Dedifferentiated amniotic fluid mesenchymal stem cell (primary cell): Measurements from ENCODE around the gene TIGD2.

Experiments
- DNase-seq: peaks from one replicate; pipeline ENCODE4 v3.0.0-alpha.2; 2016; ENCODE audit errors: extremely low spot score

Gene TIGD2

DNA sequence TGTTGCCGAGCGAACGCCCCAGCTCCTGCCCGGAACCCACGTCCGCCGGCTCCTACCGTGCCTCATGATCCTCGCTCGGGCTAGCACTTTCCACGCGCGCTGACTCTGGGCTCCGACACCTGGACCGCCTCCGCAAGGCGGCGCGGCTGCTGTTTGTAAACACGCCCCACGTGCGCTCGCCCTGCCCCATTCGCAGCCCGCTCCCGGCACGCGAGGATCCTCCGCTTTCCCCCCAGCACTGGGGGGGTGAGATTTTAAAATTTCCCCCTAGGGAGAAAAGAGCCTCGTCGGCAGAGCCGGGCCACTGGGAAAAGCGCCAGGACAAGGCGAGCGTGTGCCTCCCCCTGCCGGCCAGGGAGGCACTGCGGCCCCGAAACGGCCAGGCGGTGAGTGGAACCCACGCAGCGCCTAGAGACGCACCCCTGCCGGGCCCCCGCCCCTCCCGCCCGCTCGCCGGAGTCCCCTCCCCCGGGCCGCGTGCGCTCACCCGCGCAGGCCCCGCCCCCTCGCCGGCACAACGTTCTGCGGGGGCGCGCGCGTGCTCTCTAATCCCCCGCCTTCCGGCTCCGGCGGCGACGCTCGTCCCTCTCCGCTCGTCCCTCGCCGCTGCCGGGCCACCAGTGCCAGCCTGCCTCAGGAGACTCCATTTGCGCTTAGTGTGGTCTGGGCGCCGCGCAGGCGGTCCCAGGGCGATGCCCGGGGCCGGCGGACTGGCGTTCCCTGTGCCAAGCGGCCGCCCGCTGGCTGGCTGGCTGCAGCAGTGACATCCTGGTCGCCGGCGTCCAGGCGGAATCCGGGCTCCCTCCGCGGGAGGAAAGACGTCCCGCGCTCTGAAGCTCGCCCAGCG lies at the start of gene TIGD2:
TSS of gene TIGD2 (plus strand) at position 548 of the 847 bp plus-strand sequence. CDS start 1,442 bp downstream, outside the sequence.
- peak; percentile 82 for DNase-seq

DNA sequence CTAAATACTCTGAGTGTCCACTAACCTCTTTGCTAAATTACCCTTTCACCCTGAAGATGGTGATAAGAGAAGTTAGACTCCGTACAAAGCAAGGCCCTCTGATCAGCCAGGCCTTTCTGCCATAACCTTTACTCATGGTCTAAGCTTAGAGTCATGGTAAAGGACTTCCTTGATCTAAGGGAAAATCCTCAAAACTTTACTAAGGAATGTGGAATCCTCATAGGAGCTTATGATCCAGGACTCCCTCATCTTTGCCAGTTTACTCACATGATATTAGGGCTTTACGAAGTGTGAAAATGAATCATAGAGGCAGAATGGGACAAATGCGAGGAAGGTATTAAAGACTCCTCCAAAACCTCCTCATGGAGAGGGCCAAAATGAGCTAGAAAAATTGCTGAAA lies 46.5 kb upstream of the TIGD2 start:
- peak; percentile 28 for DNase-seq

DNA sequence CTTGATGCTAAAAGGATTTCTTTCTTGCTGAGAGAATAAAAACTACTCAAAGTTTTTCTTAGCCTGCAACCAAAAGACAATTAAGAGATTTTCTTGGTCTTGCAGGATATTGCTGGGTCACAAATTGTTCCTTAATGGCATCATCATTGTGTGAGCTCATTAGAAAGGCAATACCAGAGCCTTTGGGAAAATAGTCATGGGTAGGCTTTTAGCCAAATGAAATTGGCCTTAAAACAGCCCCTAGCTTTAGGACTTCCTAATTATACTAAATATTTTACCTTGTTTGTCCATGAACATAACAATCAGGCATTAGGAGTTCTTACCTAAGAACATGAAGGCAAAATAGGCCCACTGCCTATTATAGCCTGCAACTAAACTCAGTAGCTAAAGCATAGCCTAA lies 43.9 kb upstream of the TIGD2 start:
- DNase-seq, result peak; percentile 53

DNA sequence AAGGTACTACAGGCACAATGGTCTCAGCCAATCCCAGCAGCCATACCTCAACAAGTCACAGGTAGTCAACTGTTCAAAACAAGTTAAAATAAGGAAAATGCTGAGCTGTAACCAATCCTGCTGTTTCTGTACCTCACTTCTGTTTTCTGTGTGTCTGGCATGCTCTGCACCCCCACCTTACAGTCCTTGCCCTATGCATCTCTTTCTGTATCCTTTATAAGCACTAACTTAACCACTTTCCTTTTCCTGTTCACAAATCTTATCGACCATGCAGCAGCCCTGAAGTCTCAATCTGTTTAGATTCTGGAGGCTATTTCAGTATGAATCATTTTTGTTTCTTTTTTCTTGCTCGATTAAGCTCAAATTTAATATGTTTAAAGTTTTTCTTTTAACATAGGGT lies 41.9 kb upstream of the TIGD2 start:
- DNase-seq, result no peak

DNA sequence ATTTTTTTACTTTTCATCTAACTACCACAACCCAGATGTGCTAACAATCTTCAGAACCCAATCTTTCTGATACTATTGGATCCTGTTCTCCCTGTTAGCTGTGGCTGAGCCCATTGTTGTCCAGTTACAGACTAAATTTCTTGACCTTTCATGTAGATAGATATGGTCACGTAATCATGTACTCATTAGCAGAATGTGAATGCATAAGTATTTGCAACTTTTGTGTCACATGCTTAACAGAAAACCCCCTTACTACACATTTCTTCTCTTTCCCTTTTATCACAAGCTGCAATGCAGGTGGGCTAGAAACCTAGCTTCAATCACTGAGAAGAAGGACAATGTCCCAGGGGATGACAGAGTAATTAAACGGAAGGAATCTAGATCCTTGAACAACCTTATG lies 41.3 kb upstream of the TIGD2 start:
- DNase-seq, result no peak

DNA sequence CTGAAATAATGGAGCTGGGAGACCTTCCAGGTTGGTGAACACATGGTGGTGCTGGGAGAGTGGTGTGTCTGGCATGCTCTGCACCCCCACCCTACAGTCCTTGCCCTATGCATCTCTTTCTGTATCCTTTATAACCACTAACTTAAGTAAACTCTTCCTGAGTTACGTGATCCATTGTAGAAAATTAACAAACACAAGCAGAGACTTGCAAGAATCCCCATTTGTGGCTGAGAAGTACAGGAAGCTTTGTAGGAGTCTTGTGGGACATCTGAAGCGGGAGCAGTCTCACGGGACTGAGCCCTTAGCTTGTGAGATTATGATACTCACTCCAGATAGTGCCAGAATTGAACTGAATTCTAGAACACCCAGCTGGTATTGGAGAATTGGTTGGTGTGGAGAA lies 40.0 kb upstream of the TIGD2 start:
- no peak for DNase-seq

DNA sequence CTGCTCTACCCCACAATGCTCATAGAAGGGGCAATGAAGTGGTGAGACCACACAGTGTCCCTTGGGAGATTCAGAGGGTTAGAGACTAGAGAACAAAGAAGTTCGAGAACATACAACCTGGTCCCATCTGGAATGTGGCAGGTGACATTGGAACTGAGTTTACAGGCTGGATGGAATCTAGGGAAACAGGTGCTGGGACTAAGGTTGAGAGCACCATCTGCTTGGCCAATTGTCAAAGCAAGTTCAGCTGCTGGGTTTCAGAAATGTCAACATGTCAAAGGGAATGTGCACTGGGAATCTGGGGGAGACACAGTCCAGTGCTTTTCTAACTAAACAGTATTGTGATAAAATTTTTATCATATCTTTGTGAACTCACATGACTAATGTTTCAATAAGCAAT lies 38.4 kb upstream of the TIGD2 start:
- DNase-seq, result no peak

DNA sequence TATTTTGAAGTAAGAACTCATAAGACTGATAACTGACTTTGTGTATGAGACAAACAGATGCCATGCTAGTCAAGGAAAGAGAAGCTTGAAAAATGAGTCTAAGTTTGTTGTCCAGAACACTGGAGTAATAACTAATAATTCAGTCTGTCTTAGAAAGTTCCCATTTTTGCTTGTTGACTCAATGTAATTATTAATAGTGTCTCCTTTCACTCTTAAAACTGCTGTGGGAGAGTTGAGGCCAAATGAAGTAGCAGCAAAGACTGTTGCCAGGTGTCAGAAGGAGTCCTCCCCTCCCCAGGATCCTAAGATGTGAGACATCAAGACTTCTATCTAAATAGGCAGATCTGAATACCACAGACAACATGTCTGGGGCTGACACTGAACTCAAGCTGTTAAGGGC lies 33.6 kb upstream of the TIGD2 start:
- DNase-seq, result no peak

DNA sequence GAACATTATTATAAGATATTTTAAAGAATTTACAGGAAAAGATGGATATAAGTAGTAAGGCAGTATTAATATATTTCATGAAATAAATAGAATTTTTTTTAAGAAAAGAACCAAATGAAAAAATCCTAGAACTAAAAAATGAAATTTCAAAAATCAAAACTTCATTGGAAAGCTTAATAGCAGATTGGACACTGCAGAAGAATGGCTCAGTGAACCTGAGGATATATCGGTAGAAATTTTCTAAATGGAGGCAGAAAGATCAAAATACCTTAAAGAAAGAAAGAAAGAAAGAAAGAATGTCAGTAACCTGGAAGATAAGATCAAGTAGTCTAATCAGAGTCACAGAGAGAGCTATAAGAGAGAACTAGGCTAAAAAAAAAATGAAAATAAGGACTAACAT lies 33.0 kb upstream of the TIGD2 start:
- DNase-seq, result no peak

DNA sequence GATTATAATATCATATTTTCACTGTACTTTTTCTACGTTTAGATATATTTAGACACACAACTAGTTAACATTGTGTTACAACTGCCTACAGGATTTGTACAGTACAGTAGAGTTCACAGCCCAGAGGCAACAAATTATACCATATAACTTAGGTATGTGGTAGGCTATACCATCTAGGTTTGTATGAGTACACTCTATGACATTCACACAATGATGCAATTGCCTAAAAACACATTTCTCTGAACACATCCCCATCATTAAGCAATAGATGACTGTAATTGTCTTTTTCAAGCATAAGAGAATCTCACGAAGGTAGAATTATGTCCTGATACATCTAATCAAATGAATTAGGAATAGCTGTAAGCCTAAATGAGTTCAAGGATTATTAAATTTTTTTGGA lies 12.3 kb upstream of the TIGD2 start:
- DNase-seq, result no peak

DNA sequence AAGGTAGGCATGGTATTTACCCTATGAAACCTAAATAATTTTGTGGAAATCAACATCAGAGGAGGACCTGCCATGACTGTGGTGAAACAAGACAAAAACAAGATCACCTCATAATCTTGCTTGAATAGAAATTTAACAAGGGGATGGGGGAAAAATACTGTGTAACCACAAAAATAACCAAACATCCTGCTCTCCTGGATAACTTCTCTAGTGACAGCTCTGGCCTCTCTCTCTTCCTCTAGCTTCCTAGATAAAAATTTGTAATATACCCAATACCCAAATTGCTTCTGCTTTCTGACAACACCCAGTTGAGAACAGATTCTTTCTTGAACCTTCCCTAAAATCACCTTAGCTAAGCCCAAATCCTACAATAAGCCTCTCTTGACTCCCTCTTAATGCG lies 11.9 kb upstream of the TIGD2 start:
- no peak for DNase-seq

DNA sequence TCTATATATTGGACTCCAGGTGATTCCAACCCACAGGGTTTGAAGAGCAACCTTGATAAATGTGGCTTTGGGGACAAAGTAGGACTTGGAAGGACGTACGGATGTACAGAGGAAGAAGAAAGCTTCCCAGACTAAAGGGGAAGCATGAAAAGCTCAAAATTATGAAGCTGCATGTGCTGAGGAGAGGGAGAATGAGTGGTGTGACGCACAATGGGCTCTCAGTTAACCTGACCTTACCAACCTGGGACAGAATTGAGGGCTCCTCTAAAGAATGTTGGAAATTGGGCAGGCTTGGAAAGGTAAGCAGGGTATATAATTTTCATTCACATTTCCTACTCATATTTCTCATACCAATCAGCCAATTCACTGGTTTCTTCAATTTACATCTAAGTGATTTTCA lies 10.5 kb upstream of the TIGD2 start:
- DNase-seq, result no peak

DNA sequence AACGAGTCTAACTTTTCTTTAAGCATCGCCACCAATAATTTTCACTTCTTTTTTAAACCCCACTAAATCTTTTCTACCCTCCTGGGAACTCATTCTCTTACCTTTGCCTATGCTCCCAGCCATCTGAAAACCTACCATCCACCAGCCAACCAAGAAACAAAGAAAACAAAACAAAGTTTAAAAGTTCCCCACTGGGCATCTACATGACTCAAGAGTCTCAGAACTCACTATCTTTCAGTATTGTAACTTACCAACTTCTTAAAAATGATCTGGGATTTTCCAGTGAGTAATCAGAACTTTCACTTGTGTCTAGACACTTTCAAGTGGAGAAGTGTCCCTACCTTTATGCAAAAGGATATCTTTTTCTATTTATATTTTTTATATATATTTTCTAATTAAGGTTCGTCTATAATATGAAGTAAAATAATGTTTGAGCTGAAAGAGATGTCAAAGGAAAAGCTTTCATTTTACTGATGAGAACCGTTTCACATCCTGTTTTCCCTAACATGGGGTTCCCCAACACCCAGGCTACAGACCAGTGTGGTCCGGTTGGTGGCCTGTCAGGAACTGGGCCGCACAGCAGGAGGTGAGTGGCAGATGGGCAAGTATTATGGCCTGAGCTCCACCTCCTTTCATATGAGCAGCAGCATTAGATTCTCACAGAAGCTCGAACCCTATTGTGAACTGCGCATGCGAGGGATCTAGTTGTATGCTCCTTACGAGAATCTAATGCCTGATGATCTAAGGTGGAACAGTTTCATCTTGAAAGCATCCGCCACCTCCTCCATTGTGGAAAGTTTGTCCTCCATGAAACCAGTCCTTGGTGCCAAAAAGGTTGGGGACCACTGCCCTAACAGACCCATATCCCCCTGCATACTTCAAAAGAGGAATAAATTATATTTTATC lies 9.8 kb upstream of the TIGD2 start:
- no peak for DNase-seq

DNA sequence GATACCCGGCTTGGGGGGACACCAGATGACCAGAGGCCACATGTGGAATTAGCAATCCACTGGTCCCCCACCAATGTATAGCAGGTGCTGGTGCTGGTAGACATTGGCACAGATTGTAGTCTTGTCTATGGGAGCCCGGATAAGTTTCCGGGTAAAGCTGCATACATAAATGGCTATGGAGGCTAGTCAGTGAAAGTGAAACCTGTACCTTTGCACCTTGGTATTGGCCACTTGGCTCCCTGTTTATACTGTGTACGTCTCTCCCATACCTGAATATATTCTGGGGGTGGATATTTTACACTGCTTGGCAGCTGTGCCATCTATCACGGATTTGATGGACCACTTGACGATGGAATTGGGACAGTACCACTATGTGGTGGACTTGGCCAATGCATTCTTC lies 5.6 kb upstream of the TIGD2 start:
- no peak for DNase-seq

DNA sequence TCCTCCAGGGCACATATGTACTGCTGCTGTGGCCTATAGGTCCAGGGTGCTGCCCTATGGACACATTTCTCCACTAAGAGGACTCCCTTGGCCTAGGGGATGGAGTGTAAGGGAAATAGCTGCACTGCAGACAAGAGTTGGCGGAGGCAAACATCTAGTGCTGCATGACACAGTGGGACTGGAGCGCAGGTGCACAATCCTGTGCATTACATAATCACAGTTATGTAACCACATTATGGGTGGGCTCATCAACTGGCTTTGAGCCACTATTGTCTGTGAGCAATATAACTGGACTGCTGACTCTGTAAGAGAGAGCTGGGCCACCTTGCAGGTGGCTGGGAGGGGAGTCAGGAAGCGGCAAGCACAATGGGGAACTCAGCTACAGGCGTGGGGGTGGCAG lies 3.2 kb upstream of the TIGD2 start:
- no peak for DNase-seq

DNA sequence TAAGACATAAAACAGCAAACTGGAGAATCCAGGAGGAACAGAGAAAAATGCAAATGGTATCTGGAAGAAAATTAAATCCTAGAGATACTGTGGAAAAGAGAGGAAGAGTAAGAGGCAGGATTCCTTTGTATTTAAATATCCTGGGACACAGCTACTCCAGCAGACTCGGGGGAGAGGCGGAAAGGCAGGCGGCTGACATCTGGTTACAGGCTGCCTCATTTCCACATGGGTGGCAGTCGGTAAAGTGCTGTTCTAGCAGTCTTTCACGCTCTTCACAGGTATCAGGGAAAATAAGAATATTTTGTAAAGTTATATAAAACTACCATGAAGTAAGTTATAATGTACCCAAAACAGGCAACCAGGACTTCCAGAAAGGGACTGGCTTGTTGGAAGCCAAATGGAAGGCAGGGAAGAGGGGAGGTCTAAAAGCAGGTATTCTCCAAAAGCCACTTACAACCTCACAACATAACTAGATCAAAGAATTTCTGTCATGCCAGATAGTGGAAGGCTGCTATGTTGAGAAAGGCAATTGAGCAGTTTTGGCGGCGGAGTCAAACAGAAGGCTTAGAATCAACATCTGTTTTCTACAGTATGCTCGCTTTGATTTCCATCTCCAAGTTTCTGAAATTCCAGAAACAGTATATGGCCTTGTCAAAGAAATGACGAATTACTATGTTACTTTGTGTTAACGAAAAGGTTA lies 1.3 kb upstream of the TIGD2 start:
- no peak for DNase-seq

DNA sequence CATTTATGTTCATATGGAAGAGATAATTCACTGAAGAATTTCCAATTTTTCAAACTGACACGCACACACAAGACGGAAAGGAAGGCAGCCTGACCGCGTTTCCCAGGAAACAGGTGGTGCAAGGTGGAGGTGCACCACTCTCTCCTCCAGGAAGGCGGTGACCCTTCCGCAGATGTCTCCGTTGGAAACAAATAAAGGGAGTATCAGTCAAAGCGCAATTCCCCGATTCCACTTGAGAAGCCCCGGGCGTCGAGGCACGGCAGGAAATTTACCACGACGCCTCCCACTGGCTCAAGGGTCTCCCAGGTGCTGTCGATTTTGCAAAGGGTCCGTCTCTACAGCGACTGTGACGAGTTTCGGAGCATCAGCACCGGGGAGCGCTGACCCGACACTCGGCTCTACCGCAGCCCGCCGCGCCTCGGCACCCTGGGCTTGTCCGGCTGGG lies 770 bp upstream of the TIGD2 start:
- no peak for DNase-seq

DNA sequence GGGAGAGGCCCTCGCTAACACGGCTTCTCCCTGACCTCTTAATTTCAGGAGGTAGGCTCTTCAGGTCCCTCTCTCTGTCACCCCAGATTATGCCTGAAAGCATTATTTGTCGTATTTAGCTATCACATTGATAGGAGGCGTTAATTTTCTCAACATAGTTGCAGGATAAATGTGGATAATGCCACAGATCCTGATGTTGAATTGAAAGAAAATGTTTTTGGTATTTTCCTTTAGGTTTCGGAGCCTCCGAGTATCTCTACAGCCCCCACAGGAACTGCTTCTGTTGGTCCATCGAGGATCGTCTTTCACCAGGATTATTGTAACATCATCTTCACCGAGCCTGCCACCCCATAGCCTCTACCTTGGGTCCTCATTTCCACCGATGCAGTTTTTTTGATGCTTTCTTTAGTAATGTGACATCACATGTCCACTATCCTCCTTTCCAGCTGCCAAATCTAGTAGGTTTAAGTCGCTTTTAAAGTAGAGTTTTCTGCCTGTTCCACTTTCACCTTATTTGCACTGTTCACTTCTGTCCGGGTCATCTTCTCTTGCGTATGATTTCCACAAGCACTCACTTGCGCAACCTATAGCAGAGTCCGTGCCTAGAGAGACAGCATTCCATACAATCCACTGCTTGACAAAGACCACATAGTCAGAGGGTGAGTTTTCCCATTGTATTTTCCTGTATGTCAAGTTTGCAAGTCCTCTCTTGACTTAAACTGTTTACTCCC lies 665 bp downstream of the TIGD2 start:
- peak; percentile 78 for DNase-seq

DNA sequence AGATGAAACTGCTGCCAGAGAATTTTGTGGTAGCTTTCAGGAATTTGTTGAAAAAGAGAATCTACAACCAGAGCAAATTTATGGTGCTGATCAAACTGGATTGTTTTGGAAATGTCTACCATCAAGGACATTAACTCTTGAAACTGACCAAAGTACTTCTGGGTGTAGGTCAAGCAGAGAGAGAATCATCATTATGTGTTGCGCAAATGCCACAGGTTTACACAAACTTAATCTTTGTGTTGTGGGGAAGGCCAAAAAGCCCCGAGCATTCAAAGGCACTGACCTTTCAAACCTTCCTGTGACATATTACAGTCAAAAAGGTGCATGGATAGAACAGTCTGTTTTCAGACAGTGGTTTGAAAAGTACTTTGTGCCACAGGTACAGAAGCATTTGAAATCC lies 2.1 kb downstream of the TIGD2 start:
- no peak for DNase-seq

DNA sequence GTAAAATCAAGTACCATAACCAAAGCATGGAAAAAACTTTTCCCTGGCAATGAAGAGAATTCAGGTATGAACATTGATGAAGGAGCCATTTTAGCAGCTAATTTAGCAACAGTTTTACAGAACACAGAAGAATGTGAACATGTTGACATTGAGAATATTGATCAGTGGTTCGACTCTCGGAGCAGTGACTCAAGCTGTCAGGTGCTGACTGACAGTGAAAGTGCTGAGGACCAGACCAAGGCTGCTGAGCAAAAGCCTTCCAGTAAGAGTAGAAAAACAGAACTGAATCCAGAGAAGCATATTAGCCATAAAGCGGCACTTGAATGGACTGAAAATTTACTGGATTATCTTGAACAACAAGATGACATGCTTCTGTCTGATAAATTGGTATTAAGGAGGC lies 2.8 kb downstream of the TIGD2 start:
- no peak for DNase-seq

DNA sequence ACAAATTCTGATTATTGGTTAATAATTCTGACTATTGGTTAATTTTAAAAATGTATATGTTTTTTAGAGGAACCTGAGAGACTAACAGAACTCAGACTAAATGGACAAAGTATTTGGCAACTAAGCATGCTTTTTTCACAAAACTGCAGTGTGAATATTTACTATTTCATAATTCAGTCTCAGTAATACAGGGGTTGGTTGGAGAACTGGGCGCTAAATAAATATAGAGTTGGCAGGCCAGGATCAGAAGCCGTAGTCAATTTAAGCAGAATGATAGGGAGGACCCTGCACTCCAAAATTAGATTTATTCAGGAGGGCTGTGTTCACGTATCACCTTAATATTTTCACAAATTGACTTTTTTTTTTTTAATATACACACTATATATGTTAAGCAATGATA lies 5.8 kb downstream of the TIGD2 start:
- no peak for DNase-seq

DNA sequence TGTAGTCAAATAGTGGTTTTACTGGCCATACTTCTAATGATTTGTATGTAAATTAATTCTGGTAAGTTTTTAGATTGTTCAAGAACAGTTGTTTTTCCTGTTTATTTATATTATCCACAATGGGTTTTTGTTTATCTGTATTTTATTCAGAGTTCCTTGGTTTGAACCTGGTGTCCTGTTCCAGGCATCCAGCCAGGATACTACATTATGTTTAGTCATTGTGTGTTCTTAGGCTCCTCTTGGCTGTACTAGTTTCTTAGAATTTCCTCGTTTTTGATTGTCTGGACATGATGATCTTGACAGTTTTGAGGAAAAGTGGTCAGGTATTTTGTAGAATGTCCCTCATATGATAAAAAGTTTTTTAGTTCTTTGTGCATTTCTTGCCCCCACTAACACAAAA lies 7.8 kb downstream of the TIGD2 start:
- DNase-seq, result no peak
